ENCODE data around the gene TUB. TPM values are rescaled to one million over a fixed set of nuclear protein-coding genes. Genes with fewer than 3 reads are reported as not detected.
A peak's percentile ranks its signal among the peaks of the same experiment; 100 is the strongest.

The TUB gene
- total and polyA plus RNA-seq, 8 donors: 0.68 to 2.2 (median 1.5) TPM

GRCh38 chr11:8110396-8110795 is 29.4 kb downstream of the TUB start:
- Histone ChIP-seq H3K27me3 (no peaks in the 10 kb centered on the region), H3K27ac (no peak overlapping the region), H3K4me1 (no peaks in the 10 kb centered on the region), H3K36me3 (peaks cover 0 to 6% (median 0%) of the 10 kb centered on the region in 3 donors), H3K4me3 (no peak overlapping the region), H3K9me3 (no peaks in the 10 kb centered on the region)
- intact Hi-C loops (cut with DNase I): no loop called here
- no peak for TF ChIP-seq CTCF (IDR thresholded peaks at IDR 0.05)
- DNase-seq (no peak), ATAC-seq (no peak), FAIRE-seq (no peak)
- 89 to 91% methylated on average over 4 of the region's 4 CpGs for WGBS, 2 donors

- DNase-seq (no peak), ATAC-seq (no peak), FAIRE-seq (no peak)
- TF ChIP-seq CTCF (IDR thresholded peaks at IDR 0.05): no peak
- 95 to 96% methylated on average over 8 of the region's 8 CpGs for WGBS, 2 donors
- Histone ChIP-seq H3K27ac (no peak overlapping the region), H3K9me3 (no peaks in the 10 kb centered on the region), H3K27me3 (no peaks in the 10 kb centered on the region), H3K36me3 (peaks cover 0 to 6% (median 0%) of the 10 kb centered on the region in 3 donors), H3K4me3 (no peak overlapping the region), H3K4me1 (no peaks in the 10 kb centered on the region)
- intact Hi-C loops (cut with DNase I): no loop called here
Measured at GRCh38 chr11:8111636-8112035, 30.6 kb downstream of the TUB start.

GRCh38 chr11:8122173-8122764 is 41.3 kb downstream of the TUB start:
- no peak for FAIRE-seq
- Histone ChIP-seq H3K4me3 (no peak overlapping the region), H3K27me3 (no peaks in the 10 kb centered on the region), H3K4me1 (no peaks in the 10 kb centered on the region), H3K36me3 (no peaks in the 10 kb centered on the region), H3K9me3 (no peaks in the 10 kb centered on the region), H3K27ac (no peak overlapping the region)
- intact Hi-C loops (cut with DNase I): no loop called here
- ATAC-seq: no peak
- WGBS, 2 donors: 90 to 97% methylated on average over 1 of the region's 1 CpG
- TF ChIP-seq CTCF (IDR thresholded peaks at IDR 0.05): no peak
- DNase-seq: no peak

GRCh38 chr11:8126649-8127289 is 45.8 kb downstream of the TUB start:
- TF ChIP-seq CTCF (IDR thresholded peaks at IDR 0.05): no peak

GRCh38 chr11:8127447-8127846 is 46.4 kb downstream of the TUB start:
- no peak for FAIRE-seq
- WGBS, 2 donors: 79 to 90% methylated on average over 2 of the region's 2 CpGs
- intact Hi-C loops (cut with DNase I): no loop called here
- H3K36me3 ChIP-seq: peaks cover 0 to 4% (median 0%) of the 10 kb centered on the region in 3 donors
- no peak overlapping the region for H3K4me3 ChIP-seq
- H3K4me1 ChIP-seq: no peaks in the 10 kb centered on the region
- no peaks in the 10 kb centered on the region for H3K9me3 ChIP-seq
- H3K27ac ChIP-seq: no peak overlapping the region
- no peaks in the 10 kb centered on the region for H3K27me3 ChIP-seq
- ATAC-seq: no peak
- DNase-seq: no peak
- no peak for TF ChIP-seq CTCF (IDR thresholded peaks at IDR 0.05)

More at GRCh38 chr11:8126649-8127289, 45.8 kb downstream of the TUB start:
- Histone ChIP-seq H3K4me3 (no peak overlapping the region), H3K4me1 (no peaks in the 10 kb centered on the region), H3K9me3 (no peaks in the 10 kb centered on the region), H3K27me3 (no peaks in the 10 kb centered on the region), H3K27ac (no peak overlapping the region), H3K36me3 (peaks cover 0 to 4% (median 0%) of the 10 kb centered on the region in 3 donors)
- WGBS, 2 donors: 80 to 83% methylated on average over 8 of the region's 8 CpGs
- ATAC-seq (peak in 2 of 4 donors; percentile 25 to 59), DNase-seq (no peak), FAIRE-seq (no peak)
- intact Hi-C loops (cut with DNase I): no loop called here

All from pancreas (tissue), 10 donors.